ENCODE measurements around the gene ERFL.
"Not testable (repeated sequence)": the region's sequence is repeated elsewhere in the genome, so short reads cannot be mapped to it uniquely, and the experiment has no call there.

ERFL gene

GRCh38 chr19:41877916-41878905, 50.0 kb downstream of the ERFL start:
- DNase-seq (ENCODE audit: low read depth in 2 of 2): no peak

GRCh38 chr19:41876847-41877832, 51.1 kb downstream of the ERFL start, which contains the start of gene CD79A:
Gene CD79A (plus strand): TSS chr19:41877279. CDS start chr19:41877305, 26 bp downstream.
- no peak for DNase-seq (ENCODE audit: low read depth in 2 of 2)

GRCh38 chr19:41875973-41876372, 52.3 kb downstream of the ERFL start:
- not testable (repeated sequence) for DNase-seq (ENCODE audit: low read depth in 2 of 2)

- DNase-seq (ENCODE audit: low read depth in 2 of 2): no peak
These were observed 55.2 kb downstream of the ERFL start for GRCh38 chr19:41872775-41873647.

- no peak for DNase-seq (ENCODE audit: low read depth in 2 of 2)
These were observed 55.9 kb downstream of the ERFL start for GRCh38 chr19:41872384-41872774.

- no peak for DNase-seq (ENCODE audit: low read depth in 2 of 2)
These were observed 56.5 kb downstream of the ERFL start for GRCh38 chr19:41871573-41872383.

GRCh38 chr19:41870401-41870873, 57.8 kb downstream of the ERFL start:
- no peak for DNase-seq (ENCODE audit: low read depth in 2 of 2)

GRCh38 chr19:41869374-41869955, 58.8 kb downstream of the ERFL start:
- DNase-seq (ENCODE audit: low read depth in 2 of 2): no peak

- no peak for DNase-seq (ENCODE audit: low read depth in 2 of 2)
These were observed 59.3 kb downstream of the ERFL start for GRCh38 chr19:41868989-41869300.

GRCh38 chr19:41868120-41868988, 59.9 kb downstream of the ERFL start:
- no peak for DNase-seq (ENCODE audit: low read depth in 2 of 2)

- no peak for DNase-seq (ENCODE audit: low read depth in 2 of 2)
These were observed 62.0 kb downstream of the ERFL start for GRCh38 chr19:41866284-41866683.

- DNase-seq (ENCODE audit: low read depth in 2 of 2): no peak
These were observed 63.9 kb downstream of the ERFL start for GRCh38 chr19:41864374-41864773.

- no peak for DNase-seq (ENCODE audit: low read depth in 2 of 2)
These were observed 64.9 kb downstream of the ERFL start for GRCh38 chr19:41863209-41863931.

GRCh38 chr19:41862445-41862986, 65.7 kb downstream of the ERFL start:
- no peak for DNase-seq (ENCODE audit: low read depth in 2 of 2)

- no peak for DNase-seq (ENCODE audit: low read depth in 2 of 2)
These were observed 66.4 kb downstream of the ERFL start for GRCh38 chr19:41861846-41862245.

GRCh38 chr19:41861116-41861768, 67.0 kb downstream of the ERFL start:
- no peak for DNase-seq (ENCODE audit: low read depth in 2 of 2)

- DNase-seq (ENCODE audit: low read depth in 2 of 2): no peak
These were observed 67.7 kb downstream of the ERFL start for GRCh38 chr19:41860419-41861115.

All from stimulated activated CD4-positive, alpha-beta T cell treated with anti-CD3 and anti-CD28 coated beads, Interleukin-1b, Interleukin-23, amount 100 ng/mL, for 1 hour (primary cell).